NCI-H446 treated with DMSO at 0.1 percent for 48 hours (cell line): ENCODE measurements around the gene PCDHA1.
A peak's percentile ranks its signal among the peaks of the same experiment; 100 is the strongest.

ENCODE experiments used
- DNase-seq: peaks from one replicate; lab custom pipeline; 2025; lab: John Stamatoyannopoulos, UW

Gene PCDHA1

DNA sequence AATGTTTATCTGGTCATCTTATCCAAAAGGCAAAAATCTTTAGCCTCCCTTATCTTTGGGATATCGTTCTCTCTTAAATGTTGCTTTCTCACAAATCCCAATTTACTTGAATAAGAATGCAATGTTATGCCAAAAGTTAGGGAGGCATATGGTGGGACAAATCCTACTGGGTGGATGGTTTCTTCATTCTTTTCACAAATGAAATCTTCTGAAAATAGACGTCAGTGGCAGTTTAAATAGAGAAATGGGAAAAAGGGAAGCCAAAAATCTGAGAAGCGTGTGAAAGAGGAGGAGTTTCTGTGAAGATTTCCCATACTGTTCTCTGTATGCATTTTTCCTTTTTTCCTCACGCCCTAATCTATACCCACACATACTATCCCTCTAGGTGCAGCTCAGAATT, 137.7 kb downstream of the PCDHA1 start:
- no peak for DNase-seq

- no peak for DNase-seq
Observed at GRCh38 chr5:140925806-140926442, 140.0 kb downstream of the PCDHA1 start, which contains the start of gene PCDHAC1. Gene PCDHAC1, plus strand, starts transcription at chr5:140926299. Its CDS starts 594 bp downstream, at chr5:140926893.

GRCh38 chr5:140926443-140927227, 140.7 kb downstream of the PCDHA1 start:
- peak; percentile 14 for DNase-seq

- DNase-seq = no peak
Observed at GRCh38 chr5:140927228-140927573, 141.3 kb downstream of the PCDHA1 start.

- DNase-seq = no peak
Observed at GRCh38 chr5:140934964-140935606, 149.1 kb downstream of the PCDHA1 start.

GRCh38 chr5:140946578-140946977, 160.6 kb downstream of the PCDHA1 start:
- DNase-seq = no peak

DNA sequence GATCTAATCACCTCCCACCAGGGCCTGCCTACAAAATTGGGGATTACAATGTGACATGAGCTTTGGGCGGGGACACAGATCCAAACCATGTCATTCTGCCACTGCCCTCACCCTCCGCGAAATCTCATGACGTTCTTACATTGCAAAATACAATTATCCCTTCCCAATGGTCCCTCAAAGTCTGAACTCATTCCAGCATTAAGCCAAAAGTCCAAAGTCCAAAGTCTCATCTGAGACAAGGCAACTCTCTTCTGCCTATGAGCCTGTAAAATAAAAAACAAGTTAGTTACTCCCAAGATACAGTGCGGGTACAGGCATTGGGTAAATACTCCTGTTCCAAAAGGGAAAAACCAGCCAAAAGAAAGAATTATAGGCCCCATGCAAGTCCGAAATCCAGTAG, 165.7 kb downstream of the PCDHA1 start:
- no peak for DNase-seq

DNA sequence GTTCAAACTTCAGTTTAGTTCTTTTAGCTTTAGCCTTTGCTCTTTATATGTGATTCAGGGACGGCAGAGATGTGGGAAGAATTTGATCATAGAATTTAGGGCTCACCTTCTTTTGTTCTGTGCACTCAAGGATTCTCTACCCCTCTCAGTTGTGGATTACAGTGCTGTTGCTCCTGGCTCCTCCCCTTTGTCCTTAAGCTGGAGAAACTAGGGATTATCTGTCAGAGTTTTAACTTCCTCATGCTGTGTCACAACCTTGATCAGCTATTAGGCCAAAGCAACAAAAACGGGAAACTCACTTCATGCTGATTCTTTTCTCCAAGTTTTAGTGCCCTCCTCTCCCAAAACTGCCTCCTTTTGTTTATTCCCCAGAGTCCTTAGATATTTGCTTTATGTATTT, 167.3 kb downstream of the PCDHA1 start:
- DNase-seq = no peak

DNA sequence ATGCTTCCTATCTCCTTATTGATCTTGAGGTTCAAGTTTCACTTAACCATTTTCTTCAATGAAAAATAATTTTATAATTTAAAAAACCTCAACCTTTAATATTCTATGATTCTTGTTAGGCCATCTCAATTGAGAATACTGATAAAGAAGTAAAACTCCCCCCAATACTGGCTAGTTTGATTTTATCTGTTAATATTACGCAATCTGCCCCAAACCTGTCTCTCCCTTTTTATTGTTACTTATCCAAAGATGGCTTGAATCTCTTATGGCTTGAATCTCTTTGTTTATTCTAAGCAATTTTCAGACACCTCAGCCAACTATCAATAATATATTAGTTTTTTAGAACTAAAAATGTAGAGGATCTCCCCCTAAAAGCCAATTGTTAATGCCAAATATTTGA, 176.2 kb downstream of the PCDHA1 start:
- no peak for DNase-seq

GRCh38 chr5:140964356-140964755, 178.4 kb downstream of the PCDHA1 start:
- DNase-seq = no peak

DNA sequence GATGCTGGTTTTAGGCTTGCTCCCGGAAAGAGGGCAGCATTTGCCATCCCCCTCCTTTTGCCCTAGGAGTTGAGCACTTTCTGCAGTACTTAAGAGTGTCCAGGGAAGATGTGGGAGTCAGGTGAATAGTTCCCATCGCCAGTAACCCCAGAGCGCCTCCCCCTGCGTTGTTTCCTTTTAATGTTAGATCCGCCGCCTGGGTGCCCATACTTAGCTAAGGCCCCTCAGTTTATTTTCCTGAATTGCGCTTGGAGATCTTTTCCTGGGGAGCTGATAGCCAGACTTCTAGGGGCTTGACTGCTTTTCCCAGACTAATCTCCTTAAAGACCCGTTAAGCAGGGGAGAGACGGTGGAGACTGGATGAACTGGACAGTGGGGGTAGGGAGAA, 180.0 kb downstream of the PCDHA1 start:
- DNase-seq = no peak

DNA sequence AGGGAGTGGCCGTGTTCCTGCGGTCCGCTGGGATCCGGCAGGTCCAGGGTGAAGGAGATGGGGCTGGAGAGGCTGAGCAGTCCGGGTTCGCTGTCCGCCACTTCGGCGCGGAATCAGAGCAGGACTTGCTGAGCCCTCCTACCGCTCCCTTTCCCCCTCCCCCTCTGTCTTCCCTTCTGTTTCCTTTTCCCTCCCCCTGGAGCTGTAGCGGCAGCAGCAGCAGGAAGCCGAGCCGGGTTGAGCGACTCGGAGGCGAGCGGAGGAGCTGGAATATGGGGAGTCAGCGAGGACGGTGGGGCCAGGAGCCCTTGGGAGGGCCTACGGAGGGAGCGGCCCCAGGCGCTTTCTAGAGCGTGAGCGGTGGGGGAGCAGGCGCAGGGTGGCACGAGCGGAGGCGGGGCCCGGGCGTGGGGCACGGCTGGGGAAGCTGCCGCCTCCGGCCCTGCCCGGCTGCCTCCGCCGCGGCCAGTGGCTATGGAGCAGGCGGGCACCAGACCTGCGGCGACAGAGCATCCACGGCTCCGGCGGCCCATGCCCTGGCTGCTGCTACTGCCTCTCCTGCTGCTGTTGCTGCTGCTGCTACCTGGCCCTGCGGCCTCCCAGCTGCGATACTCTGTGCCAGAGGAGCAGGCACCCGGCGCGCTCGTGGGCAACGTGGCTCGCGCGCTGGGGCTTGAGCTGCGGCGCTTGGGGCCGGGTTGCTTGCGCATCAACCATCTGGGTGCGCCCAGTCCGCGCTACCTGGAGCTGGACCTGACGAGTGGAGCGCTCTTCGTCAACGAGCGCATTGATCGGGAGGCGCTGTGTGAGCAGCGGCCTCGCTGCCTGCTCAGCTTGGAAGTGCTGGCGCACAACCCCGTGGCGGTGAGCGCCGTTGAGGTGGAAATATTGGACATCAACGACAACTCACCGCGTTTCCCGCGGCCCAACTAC, 180.6 kb downstream of the PCDHA1 start, which contains the start of gene PCDHAC2:
Gene PCDHAC2, plus strand, starts transcription at position 184 of the 933 bp plus-strand sequence. Its CDS starts 291 bp downstream, at position 475.
- peak; percentile 7 for DNase-seq

- DNase-seq = no peak
Observed at GRCh38 chr5:140967226-140967893, 181.4 kb downstream of the PCDHA1 start.

DNA sequence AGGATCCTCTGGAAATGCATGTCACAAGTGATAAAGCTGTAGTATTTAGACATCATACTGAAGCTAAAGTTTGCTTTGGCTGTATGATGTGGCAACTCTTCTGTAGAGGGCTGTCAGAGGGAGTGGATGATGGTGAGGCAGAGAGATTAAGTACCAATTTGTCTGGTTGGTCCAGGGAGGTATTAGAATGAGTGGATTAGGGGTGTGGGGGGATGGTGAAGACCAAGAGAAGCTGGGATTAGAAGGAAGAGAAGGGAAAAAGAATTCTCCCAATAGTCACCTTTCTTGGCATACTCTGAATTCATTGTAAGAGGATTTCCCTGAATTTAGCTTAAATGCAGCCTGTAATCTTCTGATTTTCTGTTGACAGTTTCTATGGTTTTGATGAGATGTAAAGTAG, 183.9 kb downstream of the PCDHA1 start:
- no peak for DNase-seq

GRCh38 chr5:140973550-140973949, 187.6 kb downstream of the PCDHA1 start:
- DNase-seq = no peak

DNA sequence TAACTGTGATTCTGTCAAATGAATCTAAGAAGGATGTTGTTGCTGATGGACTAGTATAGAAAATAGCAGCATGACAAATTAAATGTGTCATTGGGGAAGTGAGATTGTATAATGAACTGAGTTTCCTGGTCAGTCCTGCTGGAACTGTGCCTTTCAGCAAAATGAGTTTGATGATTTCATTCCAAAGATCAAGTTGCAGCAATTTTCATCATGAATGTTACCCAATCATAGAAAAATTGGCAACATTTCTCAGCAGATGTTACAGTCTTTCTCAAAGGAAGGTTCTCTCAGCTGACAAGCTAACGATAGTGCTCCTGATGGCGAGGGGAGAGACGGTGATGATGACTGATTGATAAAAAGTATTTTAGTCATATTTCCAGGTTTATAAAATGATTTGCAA, 191.1 kb downstream of the PCDHA1 start:
- peak; percentile 76 for DNase-seq

GRCh38 chr5:140978260-140978659, 192.3 kb downstream of the PCDHA1 start:
- no peak for DNase-seq

DNA sequence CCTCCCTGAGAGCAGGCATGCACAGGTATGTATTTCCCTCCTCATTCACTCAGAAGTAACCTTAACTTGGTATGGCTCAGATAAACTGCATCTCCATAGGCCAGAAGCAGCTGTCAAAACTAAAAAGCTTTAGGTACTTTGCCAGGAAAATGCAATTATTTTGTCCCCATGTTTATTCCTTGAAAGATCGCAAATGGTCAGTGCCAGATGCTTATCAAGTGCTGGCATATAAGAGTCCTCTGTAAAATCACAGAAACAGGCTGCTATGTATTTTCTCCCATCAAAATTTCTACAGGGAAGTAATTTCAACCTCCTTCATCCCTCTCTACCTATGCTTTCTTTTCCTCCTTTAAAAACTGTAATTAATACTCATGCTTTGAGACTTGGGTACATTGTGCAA, 193.0 kb downstream of the PCDHA1 start:
- DNase-seq = no peak

GRCh38 chr5:140982083-140982716, 196.3 kb downstream of the PCDHA1 start:
- no peak for DNase-seq

GRCh38 chr5:140986117-140986521, 200.2 kb downstream of the PCDHA1 start:
- DNase-seq = no peak

GRCh38 chr5:140988100-140988499, 202.2 kb downstream of the PCDHA1 start:
- DNase-seq = no peak
